ENCODE measurements around the gene USH1C.

- TF ChIP-seq, protein P1, sequence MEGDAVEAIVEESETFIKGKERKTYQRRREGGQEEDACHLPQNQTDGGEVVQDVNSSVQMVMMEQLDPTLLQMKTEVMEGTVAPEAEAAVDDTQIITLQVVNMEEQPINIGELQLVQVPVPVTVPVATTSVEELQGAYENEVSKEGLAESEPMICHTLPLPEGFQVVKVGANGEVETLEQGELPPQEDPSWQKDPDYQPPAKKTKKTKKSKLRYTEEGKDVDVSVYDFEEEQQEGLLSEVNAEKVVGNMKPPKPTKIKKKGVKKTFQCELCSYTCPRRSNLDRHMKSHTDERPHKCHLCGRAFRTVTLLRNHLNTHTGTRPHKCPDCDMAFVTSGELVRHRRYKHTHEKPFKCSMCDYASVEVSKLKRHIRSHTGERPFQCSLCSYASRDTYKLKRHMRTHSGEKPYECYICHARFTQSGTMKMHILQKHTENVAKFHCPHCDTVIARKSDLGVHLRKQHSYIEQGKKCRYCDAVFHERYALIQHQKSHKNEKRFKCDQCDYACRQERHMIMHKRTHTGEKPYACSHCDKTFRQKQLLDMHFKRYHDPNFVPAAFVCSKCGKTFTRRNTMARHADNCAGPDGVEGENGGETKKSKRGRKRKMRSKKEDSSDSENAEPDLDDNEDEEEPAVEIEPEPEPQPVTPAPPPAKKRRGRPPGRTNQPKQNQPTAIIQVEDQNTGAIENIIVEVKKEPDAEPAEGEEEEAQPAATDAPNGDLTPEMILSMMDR (IDR thresholded peaks at IDR 0.05): no peak
- no peak for TF ChIP-seq POLR2A (IDR thresholded peaks at IDR 0.05)
These were observed 91.5 kb downstream of the USH1C start for GRCh38 chr11:17452668-17453067.

Data from adrenal gland (tissue), 5 donors.